KBM-7 (cell line): ENCODE measurements around the gene CAB39.
"Not testable (repeated sequence)": the region's sequence is repeated elsewhere in the genome, so short reads cannot be mapped to it uniquely, and the experiment has no call there.

ENCODE experiments used
- DNase-seq: peaks from one replicate; pipeline ENCODE4 v3.0.0-alpha.2; 2015
- in situ Hi-C: fragments of 300-500 bp; cut with MboI; formaldehyde crosslinking; loops from 2 replicates; pipeline ENCODE4 v1.14.3; 2020; ENCODE audit warnings: low sequenced_read_pairs, low pct_unique_long_range_greater_than_20kb, mixed read lengths

Gene CAB39

GRCh38 chr2:230681171-230681545 lies 31.5 kb upstream of the CAB39 start:
- no peak for DNase-seq
- in situ Hi-C loops = no loop called here

GRCh38 chr2:230682546-230682945 lies 30.1 kb upstream of the CAB39 start:
- in situ Hi-C loops = no loop called here

GRCh38 chr2:230684270-230685168 lies 28.1 kb upstream of the CAB39 start:
- in situ Hi-C loops = no loop called here

More at GRCh38 chr2:230682546-230682945, 30.1 kb upstream of the CAB39 start:
- no peak for DNase-seq

GRCh38 chr2:230685178-230685577 lies 27.5 kb upstream of the CAB39 start:
- in situ Hi-C loops = no loop called here
- no peak for DNase-seq

More at GRCh38 chr2:230684270-230685168, 28.1 kb upstream of the CAB39 start:
- DNase-seq = no peak

GRCh38 chr2:230687498-230687897 lies 25.1 kb upstream of the CAB39 start:
- in situ Hi-C loops = no loop called here
- no peak for DNase-seq

GRCh38 chr2:230688490-230688889 lies 24.2 kb upstream of the CAB39 start:
- DNase-seq = no peak
- in situ Hi-C loops = no loop called here

GRCh38 chr2:230690439-230690838 lies 22.2 kb upstream of the CAB39 start:
- no peak for DNase-seq
- in situ Hi-C loops = no loop called here

DNA sequence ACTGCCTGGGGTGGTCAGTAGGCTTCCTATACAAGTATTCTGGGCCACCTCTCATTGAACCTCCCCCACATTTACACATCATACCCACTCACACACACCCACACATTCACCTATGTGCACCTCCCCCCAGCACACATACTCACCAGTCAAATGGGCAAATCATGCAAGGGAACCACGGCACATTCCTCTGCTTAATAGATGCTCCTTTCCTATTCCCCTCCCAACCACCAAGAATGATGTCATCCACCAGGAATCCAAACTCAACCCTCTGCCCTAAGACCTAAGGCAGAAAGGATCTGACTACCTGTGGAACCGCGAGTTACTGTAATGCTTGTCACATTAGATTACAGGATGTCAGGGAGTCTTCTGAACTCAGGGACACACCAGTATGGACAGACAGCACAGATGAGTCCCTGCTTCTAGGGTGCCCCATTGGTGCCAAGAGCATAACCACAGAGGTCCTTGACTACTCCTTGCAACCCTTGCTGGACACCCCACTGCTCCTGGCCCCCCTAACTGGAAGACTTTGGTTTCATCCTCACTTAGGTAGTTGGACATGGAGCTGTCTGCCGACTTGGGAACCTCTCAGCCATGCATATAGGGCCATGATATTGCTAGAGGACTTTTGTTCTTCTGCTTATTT lies 21.5 kb upstream of the CAB39 start:
- in situ Hi-C loops = no loop called here
- DNase-seq = no peak

DNA sequence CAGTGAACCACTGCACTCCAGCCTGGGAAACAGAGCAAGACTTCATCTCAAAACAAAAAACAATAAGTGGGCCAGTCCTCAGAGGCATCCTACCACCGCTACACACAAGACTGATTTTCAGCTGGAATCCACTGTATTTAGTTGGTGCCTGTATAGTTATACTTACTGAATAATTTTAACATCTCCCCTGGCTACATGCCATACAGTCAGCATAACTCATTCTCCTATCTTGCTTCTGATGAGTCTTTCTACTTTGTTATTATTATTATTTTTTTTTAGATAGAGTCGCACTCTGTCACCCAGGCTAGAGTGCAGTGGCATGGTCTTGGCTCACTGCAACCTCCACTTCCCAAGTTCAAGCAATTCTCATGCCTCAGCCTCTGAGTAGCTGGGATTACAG lies 19.9 kb upstream of the CAB39 start:
- in situ Hi-C loops = no loop called here

GRCh38 chr2:230693411-230693810 lies 19.2 kb upstream of the CAB39 start:
- in situ Hi-C loops = no loop called here
- DNase-seq = no peak

More for the DNA sequence above, 19.9 kb upstream of the CAB39 start:
- DNase-seq = no peak

DNA sequence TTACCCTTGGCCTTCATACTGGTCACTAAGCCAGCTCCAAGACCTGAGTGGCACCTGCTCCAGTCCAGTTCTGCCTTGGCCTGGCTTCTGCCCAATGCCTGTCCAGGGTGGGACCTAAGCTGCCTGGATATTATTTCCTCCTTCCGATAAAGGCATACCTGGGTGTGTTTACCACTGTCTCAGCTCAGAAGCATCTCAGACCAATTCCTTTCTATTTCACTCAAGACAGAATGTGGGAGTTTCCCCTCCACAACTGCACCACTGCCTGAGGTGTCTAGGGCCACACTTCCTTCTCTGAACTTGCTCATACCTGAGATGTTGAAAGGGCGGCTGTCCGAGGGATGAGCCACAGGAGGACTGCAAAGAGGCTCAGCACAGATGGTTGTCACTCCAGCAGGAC lies 18.4 kb upstream of the CAB39 start:
- DNase-seq = no peak
- in situ Hi-C loops = no loop called here

DNA sequence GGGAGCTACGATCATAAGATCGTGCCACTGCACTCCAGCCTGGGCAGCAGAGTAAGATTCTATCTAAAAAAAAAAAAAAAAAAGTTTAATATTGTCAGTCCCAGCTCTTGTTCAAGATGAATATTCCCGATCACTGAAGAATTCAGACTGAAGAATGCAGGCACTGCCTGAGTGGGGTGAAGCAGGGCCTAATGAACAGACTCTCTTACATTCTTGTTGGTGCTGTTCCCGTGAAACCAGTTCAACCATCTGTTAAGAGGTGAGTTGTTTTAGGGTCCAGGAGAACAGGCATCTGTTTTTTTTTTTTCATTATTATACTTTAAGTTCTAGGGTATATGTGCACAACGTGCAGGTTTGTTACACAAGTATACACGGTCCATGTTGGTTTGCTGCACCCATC lies 17.1 kb upstream of the CAB39 start:
- DNase-seq = no peak
- in situ Hi-C loops = no loop called here

GRCh38 chr2:230696670-230697069 lies 16.0 kb upstream of the CAB39 start:
- DNase-seq = no peak
- in situ Hi-C loops = no loop called here

GRCh38 chr2:230697676-230698075 lies 15.0 kb upstream of the CAB39 start:
- no peak for DNase-seq
- in situ Hi-C loops = no loop called here

DNA sequence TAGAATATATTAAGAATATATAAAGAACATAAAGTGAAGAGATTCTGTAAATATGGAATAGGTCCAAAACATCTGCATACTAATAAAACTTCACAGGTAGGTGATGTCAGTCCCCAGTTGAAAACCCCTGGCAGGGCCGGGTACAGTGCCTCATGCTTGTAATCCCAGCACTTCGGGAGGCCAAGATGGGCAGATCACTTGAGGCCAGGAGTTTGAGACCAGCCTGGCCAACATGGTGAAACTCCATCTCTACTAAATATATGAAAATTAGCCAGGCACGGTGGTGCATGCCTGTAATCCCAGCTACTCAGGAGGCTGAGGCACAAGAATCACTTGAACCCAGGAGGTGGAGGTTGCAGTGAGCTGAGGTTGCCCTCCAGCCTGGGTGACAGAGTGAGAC lies 13.9 kb upstream of the CAB39 start:
- DNase-seq, in situ Hi-C loops: not testable (repeated sequence)

- in situ Hi-C loops = no loop called here
- no peak for DNase-seq
Observed at GRCh38 chr2:230700447-230700846, 12.2 kb upstream of the CAB39 start.

- in situ Hi-C loops = no loop called here
- DNase-seq = no peak
Observed at GRCh38 chr2:230701308-230701707, 11.3 kb upstream of the CAB39 start.

DNA sequence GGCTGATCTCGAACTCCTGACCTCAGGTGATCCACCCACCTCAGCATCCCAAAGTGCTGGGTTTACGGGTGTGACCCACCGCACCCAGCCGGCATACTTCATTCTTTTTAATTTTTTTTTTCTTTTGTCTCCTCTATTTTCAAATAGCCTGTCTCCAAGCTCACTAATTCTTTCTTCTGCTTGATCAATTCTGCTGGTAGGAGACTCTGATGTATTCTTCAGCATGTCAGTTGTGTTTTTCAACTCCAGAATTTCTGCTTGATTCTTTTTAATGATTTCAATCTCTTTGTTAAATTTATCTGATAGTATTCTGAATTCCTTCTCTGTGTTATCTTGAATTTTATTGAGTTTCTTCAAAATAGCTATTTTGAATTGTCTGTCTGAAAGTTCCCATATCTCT lies 10.2 kb upstream of the CAB39 start:
- in situ Hi-C loops, DNase-seq: not testable (repeated sequence)

- no peak for DNase-seq
- in situ Hi-C loops = no loop called here
Observed at GRCh38 chr2:230703514-230703913, 9.1 kb upstream of the CAB39 start.

DNA sequence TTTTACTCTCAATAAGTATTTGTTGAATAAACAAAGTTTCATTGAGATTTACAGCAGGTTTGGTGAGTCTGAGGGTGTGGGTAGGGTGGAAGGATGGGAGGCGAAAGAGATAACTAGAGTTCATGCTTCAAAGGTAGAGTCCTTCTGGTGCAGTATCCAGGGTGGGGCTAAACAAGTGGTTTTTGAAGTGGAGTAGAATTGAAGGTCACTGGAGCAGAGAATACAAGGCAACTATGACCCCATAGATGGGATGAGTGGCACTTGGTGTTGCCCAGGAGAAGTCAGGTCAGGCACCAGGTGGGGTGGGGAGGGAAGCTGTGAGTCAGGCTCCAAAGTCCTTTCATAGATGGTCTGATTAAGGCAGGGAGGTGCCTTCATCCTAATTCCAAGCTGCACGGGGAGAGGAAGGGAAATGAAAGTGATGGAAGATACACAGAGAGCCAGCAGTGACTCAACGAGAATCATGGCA lies 6.6 kb upstream of the CAB39 start:
- DNase-seq = no peak
- in situ Hi-C loops = no loop called here
